ACHN (cell line): ENCODE data around the gene HIBADH.
"Not testable (repeated sequence)": the region's sequence is repeated elsewhere in the genome, so short reads cannot be mapped to it uniquely, and the experiment has no call there.

ENCODE experiments used
- DNase-seq: peaks from one replicate; pipeline ENCODE4 v3.0.0-alpha.2; 2015
- in situ Hi-C: cut with HindIII; loops from 2 replicates; pipeline ENCODE4 v1.10.0; 2017; ENCODE audit warnings: low sequenced_read_pairs, low pct_ligation_motif_present, low pct_unique_long_range_greater_than_20kb

HIBADH gene

GRCh38 chr7:27526611-27527347 lies 135.9 kb downstream of the HIBADH start:
- in situ Hi-C loops: no loop called here

DNA sequence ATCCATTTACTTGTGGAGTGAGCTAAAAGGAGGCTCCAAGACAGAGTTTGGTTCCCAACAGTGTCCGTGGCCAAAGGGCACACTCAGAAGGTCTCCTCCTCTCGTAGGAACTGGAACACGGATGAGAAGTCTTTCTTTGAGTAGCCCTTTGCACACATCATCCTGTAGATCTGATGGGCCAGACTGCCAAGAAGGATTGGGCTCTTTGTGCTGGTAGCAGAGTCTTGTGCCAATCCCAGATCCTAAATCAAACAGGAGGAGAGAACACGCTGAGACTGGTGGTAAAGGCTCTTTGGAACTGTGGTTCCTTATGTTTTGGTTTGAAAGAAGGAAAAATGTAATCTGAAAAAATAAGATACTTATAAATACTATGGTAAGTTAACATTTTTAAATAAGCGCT lies 136.6 kb downstream of the HIBADH start:
- no peak for DNase-seq
- in situ Hi-C loops: no loop called here

More at GRCh38 chr7:27526611-27527347, 135.9 kb downstream of the HIBADH start:
- DNase-seq: no peak

DNA sequence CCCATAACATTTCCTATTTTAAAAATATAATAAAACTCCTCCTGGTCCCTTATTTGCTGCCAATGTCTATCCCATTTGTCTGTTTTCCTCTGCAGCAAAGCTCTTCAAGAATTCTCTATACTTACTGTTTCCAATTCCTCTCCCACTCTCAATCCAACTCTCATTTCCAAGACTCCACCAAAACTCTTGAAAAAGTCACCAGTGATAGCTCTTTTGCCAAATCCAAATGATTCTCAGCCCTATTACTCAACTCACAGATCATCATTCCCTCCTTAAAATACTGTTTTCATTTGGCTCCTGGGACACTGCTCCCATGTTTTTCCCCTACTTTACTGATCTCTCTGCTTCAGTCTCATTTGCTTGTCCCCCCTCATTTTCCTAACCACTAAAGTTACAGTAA lies 139.4 kb downstream of the HIBADH start:
- DNase-seq: no peak
- in situ Hi-C loops: no loop called here

GRCh38 chr7:27522566-27522965 lies 140.1 kb downstream of the HIBADH start:
- DNase-seq: no peak
- in situ Hi-C loops: no loop called here

GRCh38 chr7:27520815-27521790 lies 141.6 kb downstream of the HIBADH start:
- in situ Hi-C loops: no loop called here
- DNase-seq: no peak

DNA sequence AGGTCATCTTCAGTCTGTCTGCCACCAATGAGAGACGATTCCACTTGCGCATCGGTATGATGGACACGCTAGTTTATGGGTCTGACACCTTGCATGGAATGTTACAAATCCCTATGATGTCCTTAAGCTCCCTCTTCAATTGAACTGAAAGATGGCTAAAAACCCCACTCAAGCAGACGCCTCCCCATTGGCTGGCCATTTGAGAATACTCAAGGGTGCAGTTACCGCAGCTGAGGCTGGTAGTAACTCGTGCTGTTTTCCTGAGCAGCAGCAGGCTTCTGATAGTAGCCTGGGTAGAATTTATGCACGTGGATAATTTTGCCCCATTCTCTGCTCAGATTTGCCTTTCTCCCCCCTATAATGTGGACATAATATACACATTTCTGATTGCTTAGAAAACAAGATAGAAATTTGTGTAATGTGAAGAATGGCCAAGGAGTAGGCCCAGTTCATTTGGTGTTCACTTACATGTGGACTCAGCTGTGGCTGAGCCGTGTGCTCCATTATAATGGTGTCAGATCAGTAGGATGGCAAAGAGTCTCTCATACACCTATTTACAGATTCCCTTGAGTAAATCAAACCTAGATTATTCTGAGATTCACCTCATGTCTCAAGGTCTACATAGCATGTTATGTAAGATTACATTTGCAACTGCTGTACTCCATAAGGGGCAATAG lies 142.8 kb downstream of the HIBADH start:
- no peak for DNase-seq
- in situ Hi-C loops: no loop called here

DNA sequence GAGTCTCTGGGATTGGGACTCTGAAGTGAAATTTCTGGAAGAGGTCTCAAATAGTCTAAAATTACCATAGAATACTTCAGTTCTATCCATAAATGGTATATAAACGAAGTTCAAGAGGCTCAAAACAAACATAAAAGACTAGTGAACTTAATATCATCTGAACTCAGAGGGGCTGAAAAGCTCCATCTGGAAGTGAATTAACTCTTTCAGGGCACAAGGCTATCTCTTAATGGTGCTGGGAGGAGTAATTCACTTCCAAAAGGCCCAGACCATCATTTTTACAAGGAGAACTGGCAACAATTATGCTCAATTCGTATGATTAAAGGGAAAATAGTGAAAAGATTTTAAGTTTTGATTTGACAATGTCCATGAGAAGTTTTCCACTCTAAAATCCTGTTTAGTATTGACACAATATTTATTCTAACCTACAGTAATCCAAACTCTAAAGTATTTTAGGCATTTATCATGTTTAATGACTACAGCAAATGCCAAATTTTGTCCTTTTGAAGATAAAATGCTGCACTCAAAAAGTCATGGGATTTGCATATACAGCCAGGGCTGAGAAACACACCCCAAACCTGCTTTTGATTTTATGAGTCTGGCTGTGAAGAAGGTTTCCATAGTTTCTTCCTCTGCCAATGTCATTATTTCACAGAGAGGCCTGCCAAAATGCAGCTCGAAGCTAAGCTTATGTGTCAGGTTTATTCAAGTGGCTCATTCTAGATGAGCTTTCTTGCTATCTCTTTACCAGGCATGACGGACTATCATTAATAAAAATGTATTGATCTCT lies 143.9 kb downstream of the HIBADH start:
- in situ Hi-C loops: no loop called here
- DNase-seq: no peak

DNA sequence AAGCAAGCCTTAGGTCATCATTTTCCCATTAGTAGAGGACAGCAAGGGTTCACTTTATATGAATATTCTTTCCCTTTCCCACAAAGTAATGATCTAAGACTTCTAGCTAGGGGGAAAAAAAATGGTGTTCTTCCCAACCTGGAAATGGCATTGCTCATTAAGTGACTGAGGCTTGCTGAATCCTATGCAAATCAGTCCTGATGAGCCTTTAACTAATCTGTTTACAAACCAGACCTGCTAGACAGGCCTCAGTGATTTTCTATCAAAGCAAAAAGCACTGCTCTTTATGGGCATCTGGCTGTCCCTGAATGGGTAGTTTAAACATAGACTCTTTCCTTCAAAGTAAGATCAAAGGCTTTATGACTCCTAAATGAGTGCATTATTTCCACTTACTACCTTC lies 146.3 kb downstream of the HIBADH start:
- in situ Hi-C loops: no loop called here
- DNase-seq: no peak

GRCh38 chr7:27515933-27516332 lies 146.8 kb downstream of the HIBADH start:
- in situ Hi-C loops: no loop called here

GRCh38 chr7:27514861-27515260 lies 147.8 kb downstream of the HIBADH start:
- no peak for DNase-seq
- in situ Hi-C loops: no loop called here

More at GRCh38 chr7:27515933-27516332, 146.8 kb downstream of the HIBADH start:
- no peak for DNase-seq

- DNase-seq: no peak
- in situ Hi-C loops: no loop called here
These were observed 148.8 kb downstream of the HIBADH start for GRCh38 chr7:27513885-27514284.

GRCh38 chr7:27511370-27511769 lies 151.3 kb downstream of the HIBADH start:
- DNase-seq, in situ Hi-C loops: not testable (repeated sequence)

- no peak for DNase-seq
- in situ Hi-C loops: no loop called here
These were observed 152.1 kb downstream of the HIBADH start for GRCh38 chr7:27510541-27510940.

GRCh38 chr7:27501879-27502278 lies 160.8 kb downstream of the HIBADH start:
- in situ Hi-C loops, DNase-seq: not testable (repeated sequence)

DNA sequence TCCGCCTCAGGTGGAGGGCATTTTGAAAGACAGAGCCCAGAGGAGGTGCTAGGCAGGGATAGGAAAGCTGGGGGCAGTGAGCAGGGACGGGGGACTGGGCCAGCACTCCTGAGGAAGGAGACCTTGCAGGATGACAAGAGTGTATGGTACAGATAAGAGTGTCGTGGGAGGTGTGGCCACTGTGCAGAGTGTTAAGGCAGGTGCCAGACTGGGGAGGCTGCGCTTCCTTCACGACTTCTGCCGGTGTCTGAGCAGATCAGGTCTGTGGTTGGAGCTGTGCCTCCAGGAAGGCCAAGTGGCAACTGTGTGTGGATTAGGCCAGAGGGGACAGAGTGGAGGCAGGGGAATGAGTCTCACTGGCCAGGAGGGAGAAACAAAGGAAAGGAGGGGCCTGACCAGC lies 161.7 kb downstream of the HIBADH start:
- in situ Hi-C loops: no loop called here
- no peak for DNase-seq

DNA sequence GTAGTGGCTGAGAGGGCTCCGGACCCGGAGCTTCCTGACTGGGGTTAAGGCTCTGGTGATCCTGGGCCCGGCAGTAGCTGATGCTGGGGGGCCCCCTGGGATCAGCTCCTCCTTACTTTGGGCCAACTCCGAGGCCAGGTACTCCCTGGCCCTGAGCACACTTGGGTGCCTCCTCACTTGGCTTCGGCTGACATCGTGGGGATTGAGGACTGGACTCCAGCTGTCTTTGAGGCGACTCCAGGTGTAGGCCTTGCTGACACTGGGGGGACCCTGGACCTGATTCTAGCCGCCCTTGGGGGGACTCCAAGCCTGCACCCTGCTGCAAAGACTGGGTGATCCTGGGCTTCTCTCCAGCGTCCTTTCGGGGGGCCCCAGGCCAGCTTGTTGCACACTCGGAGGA lies 170.5 kb downstream of the HIBADH start:
- in situ Hi-C loops: no loop called here
- no peak for DNase-seq

GRCh38 chr7:27491534-27491933 lies 171.1 kb downstream of the HIBADH start:
- in situ Hi-C loops: no loop called here
- DNase-seq: no peak

- in situ Hi-C loops: no loop called here
These were observed 175.2 kb downstream of the HIBADH start for GRCh38 chr7:27487509-27487908.

More at GRCh38 chr7:27487509-27487908, 175.2 kb downstream of the HIBADH start:
- no peak for DNase-seq
